Esophagus muscularis mucosa (tissue), 4 donors: ENCODE measurements around the gene FOXD1. TPM values are rescaled to one million over a fixed set of nuclear protein-coding genes. Genes with fewer than 3 reads are reported as not detected.
"Not testable (repeated sequence)": the region's sequence is repeated elsewhere in the genome, so short reads cannot be mapped to it uniquely, and the experiment has no call there.

ENCODE experiments used
- DNase-seq: peaks from one replicate; pipeline ENCODE4 v3.0.0-alpha.2; 2017; ENCODE audit errors: extremely low spot score
- H3K27ac ChIP-seq, 4 donors: fragments of 200-600 bp; sonication (generic); replicated peaks in 1 of 4; 1 replicate in 3 of 4; 2 replicates in 1 of 4; pipeline ENCODE4 v1.5.1; 2016 to 2019; ENCODE audit warnings: mild to moderate bottlenecking in 1 of 4
- H3K27me3 ChIP-seq, 4 donors: fragments of 200-600 bp; sonication (generic); one replicate each; pipeline versions ENCODE4 v1.5.1 to v1.6.0; 2016 to 2019
- H3K36me3 ChIP-seq, 4 donors: fragments of 200-600 bp; sonication (generic); one replicate each; pipeline ENCODE4 v1.5.1; 2016 to 2019
- H3K4me1 ChIP-seq, 4 donors: fragments of 200-600 bp; sonication (generic); one replicate each; pipeline ENCODE4 v1.5.1; 2016 to 2019
- H3K4me3 ChIP-seq, 4 donors: fragments of 200-600 bp; sonication (generic); 1 replicate in 2 of 4; 2 replicates in 2 of 4; pipeline ENCODE4 v1.5.1; 2016 to 2019; ENCODE audit warnings: mild to moderate bottlenecking in 4 of 4, moderate library complexity in 1 of 4
- H3K9me3 ChIP-seq, 4 donors: fragments of 200-600 bp; sonication (generic); 1 replicate in 3 of 4; 2 replicates in 1 of 4; pipeline ENCODE4 v1.5.1; 2016 to 2019
- CTCF ChIP-seq, 3 experiments: fragments of 200-600 bp in 2 of 3; fragments of 450-650 bp in 1 of 3; sonication (generic) in 2 of 3; IDR thresholded peaks; one replicate each; pipeline ENCODE4 v1.5.1; 2017 to 2019; ENCODE audit warnings: antibody characterized with exemption in 3 of 3, mild to moderate bottlenecking in 2 of 3, moderate library complexity in 1 of 3
- EP300 ChIP-seq: sonication (generic); formaldehyde crosslinking; IDR thresholded peaks from one replicate; pipeline ENCODE4 v1.6.1; 2017; ENCODE audit warnings: antibody characterized with exemption
- POLR2A ChIP-seq: fragments of 450-650 bp; IDR thresholded peaks from one replicate; pipeline ENCODE4 v1.6.1; 2017; ENCODE audit warnings: antibody characterized with exemption, moderate library complexity, mild to moderate bottlenecking, low read depth
- POLR2AphosphoS5 ChIP-seq, 2 donors: sonication (generic); formaldehyde crosslinking; IDR thresholded peaks; one replicate each; pipeline ENCODE4 v1.6.1; 2017; ENCODE audit warnings: antibody characterized with exemption in 2 of 2
- WGBS: methylation state at CpG from one replicate; pipeline ENCODE4 v1.1.5; 2018; 5-methylcytosine and 5-hydroxymethylcytosine counted together
- intact Hi-C: fragments of 100-400 bp; cut with DNase I; formaldehyde crosslinking; loops from one replicate; pipeline ENCODE4 v1.15.1; 2023
- total RNA-seq, 4 donors: library from RNA; depleted of rRNA; stranded (reverse); fragments of >200 nt; gene quantifications; one replicate each; pipeline versions ENCODE4 v1.1.0 to v1.2.1, GENCODE V29; 2016

FOXD1 gene
- total RNA-seq, 4 donors from 2014 or later, result 5.0 to 23.4 (median 13.6) TPM

DNA sequence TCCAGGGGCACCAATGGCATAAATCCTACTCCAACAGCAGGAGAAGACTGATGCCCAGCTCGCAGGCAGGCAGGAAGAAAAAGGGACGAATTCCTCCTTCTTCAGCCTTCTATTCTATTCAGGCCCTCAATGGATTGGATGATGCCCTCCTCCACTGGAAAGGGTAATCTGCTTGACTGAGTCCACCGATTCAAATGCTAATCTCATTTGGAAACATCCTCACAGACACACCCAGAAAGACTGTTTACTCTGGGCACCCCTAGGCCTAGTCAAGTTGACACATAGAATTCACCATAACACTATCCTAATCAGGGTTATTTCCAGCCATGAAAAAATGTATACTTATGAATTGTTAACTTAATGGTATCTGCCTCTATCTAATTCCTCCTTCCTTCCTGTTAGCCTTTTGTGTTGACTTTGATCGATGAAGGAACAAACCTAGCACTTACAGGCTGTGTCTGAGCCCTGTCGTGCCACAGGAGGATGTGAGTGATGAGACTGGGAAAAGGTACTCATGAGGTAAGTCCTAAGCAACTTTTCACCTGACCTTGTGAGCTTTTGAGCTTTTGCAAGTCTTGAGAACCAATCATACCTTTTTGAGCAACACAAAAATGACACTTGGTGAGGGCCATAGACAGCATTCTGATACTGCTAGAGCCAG is 36.5 kb downstream of the FOXD1 start:
- DNase-seq, result no peak
- no peak overlapping the region for H3K4me3 ChIP-seq
- H3K4me1 ChIP-seq, result peaks cover 0 to 5% (median 4%) of the 10 kb centered on the region in 4 donors
- TF ChIP-seq CTCF (IDR thresholded peaks at IDR 0.05), result no peak
- no peak for TF ChIP-seq EP300
- TF ChIP-seq POLR2AphosphoS5 (IDR thresholded peaks at IDR 0.05), result no peak
- no peak for TF ChIP-seq POLR2A
- H3K27ac ChIP-seq, result no peak overlapping the region
- no peaks in the 10 kb centered on the region for H3K36me3 ChIP-seq
- peaks cover 0 to 6% (median 0%) of the 10 kb centered on the region in 4 donors for H3K27me3 ChIP-seq
- 66% methylated on average over 5 of the region's 5 CpGs for WGBS
- intact Hi-C loops, result no loop called here
- no peaks in the 10 kb centered on the region for H3K9me3 ChIP-seq

DNA sequence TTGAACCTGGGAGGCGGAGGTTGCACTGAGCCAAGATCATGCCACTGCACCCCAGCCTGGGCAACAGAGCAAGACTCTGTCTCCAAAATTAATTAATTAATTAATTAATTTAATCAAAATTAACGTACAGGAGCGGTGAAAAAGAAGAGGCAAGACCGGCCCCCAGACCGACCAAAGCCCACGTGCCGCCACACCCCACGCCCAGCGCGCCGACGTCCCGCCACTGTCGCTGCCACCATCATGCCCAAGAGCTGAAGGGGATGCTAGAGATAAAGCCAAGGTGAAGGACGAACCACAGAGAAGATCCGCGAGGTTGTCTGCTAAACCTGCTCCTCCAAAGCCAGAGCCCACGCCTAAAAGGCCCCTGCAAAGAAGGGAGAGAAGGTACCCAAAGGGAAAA is 38.6 kb downstream of the FOXD1 start:
- H3K4me3 ChIP-seq, DNase-seq, H3K27me3 ChIP-seq, H3K27ac ChIP-seq, intact Hi-C loops, H3K9me3 ChIP-seq, H3K36me3 ChIP-seq, H3K4me1 ChIP-seq: not testable (repeated sequence)
- 94% methylated on average over 18 of the region's 18 CpGs for WGBS

- DNase-seq, result no peak
- no peak for TF ChIP-seq POLR2AphosphoS5 (IDR thresholded peaks at IDR 0.05)
- no peak for TF ChIP-seq EP300
- no peak for TF ChIP-seq POLR2A
- TF ChIP-seq CTCF (IDR thresholded peaks at IDR 0.05), result no peak
- H3K4me1 ChIP-seq, result no peaks in the 10 kb centered on the region
- 45% methylated on average over 1 of the region's 1 CpG for WGBS
- H3K27ac ChIP-seq, result no peak overlapping the region
- no peaks in the 10 kb centered on the region for H3K9me3 ChIP-seq
- H3K4me3 ChIP-seq, result no peak overlapping the region
- no peaks in the 10 kb centered on the region for H3K36me3 ChIP-seq
- intact Hi-C loops, result no loop called here
- H3K27me3 ChIP-seq, result no peaks in the 10 kb centered on the region
Observed at GRCh38 chr5:73405691-73406090, 42.9 kb downstream of the FOXD1 start.

DNA sequence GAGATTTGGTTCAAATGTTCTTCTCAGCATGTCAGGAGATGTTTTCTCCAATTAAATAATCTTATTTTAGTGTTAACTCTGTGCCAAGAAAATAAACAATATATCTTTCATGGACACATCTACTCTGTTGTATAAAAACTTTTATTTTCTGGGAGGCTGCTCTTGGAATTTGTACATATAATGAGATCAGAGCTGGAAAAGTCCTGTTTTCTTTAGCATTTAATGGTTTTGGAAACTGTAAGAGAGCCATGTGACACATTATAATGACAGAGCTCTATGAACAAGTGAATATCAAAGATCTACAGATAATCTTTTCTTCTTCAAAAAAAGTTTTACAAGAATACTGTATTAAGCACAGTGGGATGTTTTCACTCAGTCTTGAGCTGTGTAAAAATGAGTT is 48.8 kb downstream of the FOXD1 start:
- no peaks in the 10 kb centered on the region for H3K27me3 ChIP-seq
- TF ChIP-seq POLR2A, result no peak
- TF ChIP-seq CTCF (IDR thresholded peaks at IDR 0.05), result no peak
- no peak for TF ChIP-seq EP300
- TF ChIP-seq POLR2AphosphoS5 (IDR thresholded peaks at IDR 0.05), result no peak
- no peaks in the 10 kb centered on the region for H3K4me1 ChIP-seq
- no peaks in the 10 kb centered on the region for H3K9me3 ChIP-seq
- intact Hi-C loops, result no loop called here
- no peak for DNase-seq
- H3K27ac ChIP-seq, result no peak overlapping the region
- no peaks in the 10 kb centered on the region for H3K36me3 ChIP-seq
- H3K4me3 ChIP-seq, result no peak overlapping the region

Other genes starting within 250 kb of the FOXD1 start
- 100 to 1,000 TPM; 455 to 574 (median 539) TPM for gene BTF3, start 49.7 kb upstream of the FOXD1 start, total RNA-seq
- gene ANKRA2, start 116.9 kb upstream of the FOXD1 start, total RNA-seq, result 10 to 100 TPM; 18.1 to 28.2 (median 23.0) TPM
- 10 to 100 TPM in 2 of 4 donors, 1 to 10 TPM in 2; 7.0 to 18.1 (median 11.9) TPM for gene UTP15, start 117.0 kb upstream of the FOXD1 start, total RNA-seq
- 10 to 100 TPM; 12.7 to 31.2 (median 19.2) TPM for gene ARHGEF28, start 177.4 kb upstream of the FOXD1 start, total RNA-seq